Mammary microvascular endothelial cell (primary cell): Measurements from ENCODE around the gene LYSMD3. TPM values are rescaled to one million over a fixed set of nuclear protein-coding genes. Genes with fewer than 3 reads are reported as not detected.

ENCODE experiments used
- total RNA-seq: library from RNA; depleted of rRNA; stranded (reverse); fragments of >200 nt; gene quantifications from 2 replicates; pipeline ENCODE4 v1.2.3, GENCODE V29; 2015

The LYSMD3 gene
- total RNA-seq, result 17.9 and 19.1 TPM in 2 replicates

DNA sequence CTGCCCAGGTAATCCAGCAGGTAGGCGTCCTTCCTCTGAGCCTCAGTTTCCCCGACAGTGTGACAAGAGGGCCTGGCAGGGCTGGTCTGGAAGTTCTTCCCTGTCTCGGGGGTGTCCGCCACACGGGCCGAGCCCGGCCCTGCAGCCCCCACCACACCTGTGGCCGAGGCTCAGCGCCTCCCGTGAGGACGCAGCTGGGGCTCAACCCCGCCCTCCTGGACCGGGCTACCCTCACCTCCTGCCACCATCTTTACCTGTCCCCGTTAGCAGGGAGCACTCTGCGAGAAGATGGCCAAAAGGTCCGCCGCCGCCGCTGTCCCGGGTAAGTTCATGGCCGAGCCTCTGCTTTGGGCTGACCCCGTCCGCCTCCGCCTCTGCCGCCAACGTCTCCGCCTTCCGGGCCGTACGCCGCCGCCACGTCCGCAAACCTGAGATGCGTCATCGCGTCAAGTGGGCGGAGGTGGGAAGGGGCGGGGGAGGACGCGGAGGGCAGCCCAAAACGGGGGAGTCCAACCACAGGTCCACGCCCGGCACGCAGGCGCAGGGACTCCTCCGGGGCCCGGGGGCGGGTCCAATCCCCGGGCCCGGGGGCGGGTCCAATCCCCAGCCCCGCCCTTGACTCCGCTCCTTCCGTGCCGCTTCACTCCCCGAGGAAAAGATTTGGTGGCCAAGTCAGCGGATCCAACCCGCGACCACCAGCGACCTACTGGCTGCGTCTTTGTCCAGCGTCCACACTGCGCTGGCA lies at the start of gene LYSMD3:
Gene LYSMD3, minus strand, starts transcription at position 391 of the 745 bp plus-strand sequence. CDS start 4,295 bp downstream, outside the sequence.

DNA sequence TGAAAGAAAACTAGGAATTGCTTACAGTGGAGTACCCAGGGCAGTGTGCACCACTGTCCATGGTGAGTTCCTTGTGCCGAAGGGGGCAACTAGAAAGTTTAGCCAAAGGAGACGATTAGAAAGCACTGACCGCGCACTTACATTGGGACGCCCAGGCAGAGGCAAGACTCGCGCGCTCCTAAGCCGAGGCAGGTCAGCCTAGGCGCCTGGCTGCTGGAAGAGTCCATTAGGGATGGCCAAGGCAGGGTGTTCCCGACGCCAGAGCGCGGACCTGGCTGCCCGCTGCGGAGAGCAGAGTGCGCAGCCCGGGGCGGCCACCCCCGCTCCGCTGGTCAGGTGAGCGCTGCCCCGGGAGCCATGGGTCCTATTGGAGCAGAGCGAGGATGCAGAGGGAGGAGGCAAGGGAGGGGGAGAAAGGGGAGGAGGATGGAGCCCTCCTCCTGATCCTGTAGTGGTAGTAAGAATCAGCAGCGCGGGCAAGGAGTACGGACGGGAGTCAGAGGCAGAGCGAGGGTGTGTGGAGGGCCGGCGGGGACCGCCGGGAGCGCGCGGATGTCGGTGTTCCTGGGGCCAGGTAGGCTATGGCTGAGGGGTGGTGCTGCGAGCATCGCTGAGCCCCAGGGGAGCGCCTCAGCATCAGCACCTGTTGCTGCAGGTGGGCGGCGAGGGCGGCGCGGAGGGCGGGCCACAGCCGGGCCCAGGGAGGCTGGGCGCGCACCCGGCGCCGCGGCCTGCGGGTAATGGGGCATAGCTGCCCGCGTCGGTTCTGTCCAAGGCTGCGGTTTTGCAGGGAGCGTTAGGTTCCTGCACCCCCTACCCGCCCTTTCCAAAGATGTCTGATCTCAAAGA lies 29.2 kb upstream of the LYSMD3 start, which contains the start of gene ADGRV1:
Gene ADGRV1, plus strand, starts transcription at position 454 of the 849 bp plus-strand sequence. Its CDS starts 99 bp downstream, at position 553.

DNA sequence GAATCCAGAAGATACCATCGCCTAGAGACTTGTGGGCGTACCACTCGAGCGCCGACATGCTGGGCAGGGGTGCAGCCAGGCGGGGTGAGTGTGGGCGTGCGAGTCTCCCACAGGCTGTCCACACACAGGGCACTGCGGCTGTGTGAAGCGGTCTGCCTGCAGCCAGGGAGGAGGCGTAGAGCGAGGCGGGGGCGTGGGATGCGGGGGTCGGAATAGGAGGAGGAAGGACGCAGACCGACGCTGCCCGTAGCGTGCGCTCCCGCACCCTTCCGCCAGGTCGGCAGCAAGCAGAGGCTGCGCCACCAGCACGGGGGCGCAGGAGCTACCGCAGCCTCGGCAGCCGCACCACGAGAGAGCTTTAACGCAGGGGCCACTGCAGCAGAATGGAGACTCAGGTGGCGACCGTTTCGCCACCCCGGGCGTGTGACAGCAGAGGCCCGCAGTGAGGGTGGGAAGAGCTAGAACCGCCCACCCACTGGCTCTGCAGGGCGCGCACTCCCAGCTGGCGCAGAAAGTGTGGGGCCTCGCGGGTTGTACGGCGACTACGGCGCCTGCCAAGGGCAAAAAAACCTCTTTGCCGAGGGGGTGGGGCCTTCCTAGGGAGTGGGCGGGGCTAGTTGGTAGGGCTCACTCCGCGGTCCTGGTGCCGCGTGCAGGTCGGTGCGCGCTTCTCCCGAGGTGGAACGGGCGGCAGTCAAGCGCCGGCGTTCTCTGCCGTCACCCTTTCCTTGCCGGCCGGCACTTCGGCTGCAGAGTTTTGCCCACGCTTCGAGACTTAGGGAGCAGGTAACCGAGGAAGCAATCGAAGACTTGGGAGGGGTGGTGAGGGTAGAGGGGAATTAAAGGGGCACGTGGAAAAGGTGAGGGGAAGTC lies 54.9 kb downstream of the LYSMD3 start, which contains the start of the genes MBLAC2 and POLR3G:
Gene MBLAC2, minus strand, starts transcription at position 537 of the 873 bp plus-strand sequence. Its CDS starts 479 bp downstream, at position 58.
Gene POLR3G, plus strand, starts transcription at position 630 of the 873 bp plus-strand sequence. CDS start 10,704 bp downstream, outside the sequence.

Other genes starting within 250 kb of the LYSMD3 start
- 9.4 and 12.5 TPM in 2 replicates for gene CETN3, start 119.8 kb downstream of the LYSMD3 start, total RNA-seq
- 4.2 and 4.7 TPM in 2 replicates for gene MBLAC2, start 54.8 kb downstream of the LYSMD3 start, total RNA-seq
- gene POLR3G, start 54.7 kb downstream of the LYSMD3 start, total RNA-seq, result 16.7 and 21.2 TPM in 2 replicates
- gene ADGRV1, start 29.2 kb upstream of the LYSMD3 start, total RNA-seq, result not detected in 2 replicates